Stimulated activated naive CD8-positive, alpha-beta T cell treated with anti-CD3 and anti-CD28 coated beads, Interleukin-15, Interleukin-2, amounts not matched to agents 100 U/mL and 50 U/mL, for 24 hours (primary cell): Measurements from ENCODE around the gene TMEM163.
"Not testable (repeated sequence)": the region's sequence is repeated elsewhere in the genome, so short reads cannot be mapped to it uniquely, and the experiment has no call there.

Source experiments
- ATAC-seq: fragments of 150-1000 bp; cut with Tn5 transposase; one replicate; pipeline ENCODE4 v1.10.0; 2021
- DNase-seq: peaks from one replicate; pipeline ENCODE4 v3.0.0; 2021

The TMEM163 gene

DNA sequence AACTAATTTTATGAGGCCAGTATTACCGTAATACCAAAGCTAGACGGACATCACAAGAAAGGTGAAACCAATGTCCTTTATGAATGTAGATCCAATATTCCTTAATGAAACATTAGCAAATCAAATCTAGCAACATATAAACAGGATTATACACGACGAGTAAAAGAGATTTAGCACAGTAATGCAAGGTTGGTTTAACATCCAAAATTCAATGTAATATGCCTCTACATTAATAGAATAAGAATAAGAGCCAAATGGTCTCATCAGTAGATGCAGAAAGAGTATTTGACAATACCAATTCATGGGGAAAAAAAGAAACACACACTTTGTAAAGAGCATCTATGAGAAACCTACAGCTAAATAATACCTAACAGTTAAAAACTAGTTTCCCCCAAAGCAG, 99.5 kb downstream of the TMEM163 start:
- DNase-seq (no peak), ATAC-seq (no peak)

DNA sequence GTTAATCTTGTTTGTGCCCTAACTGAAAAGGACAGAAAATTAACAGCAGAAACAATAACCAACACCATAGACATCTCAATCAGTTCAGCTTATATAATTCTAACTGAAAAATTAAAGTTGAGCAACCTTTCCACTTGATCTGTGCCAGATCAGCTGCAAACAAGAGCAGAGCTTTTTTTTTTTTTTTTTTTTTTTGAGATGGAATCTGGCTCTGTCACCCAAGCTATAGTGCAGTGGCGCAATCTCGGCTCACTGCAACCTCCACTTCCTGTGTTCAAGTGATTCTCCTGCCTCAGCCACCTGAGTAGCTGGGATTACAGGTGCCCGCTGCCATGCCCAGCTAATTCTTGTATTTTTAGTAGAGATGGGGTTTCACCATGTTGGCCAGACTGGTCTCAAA, 103.3 kb downstream of the TMEM163 start:
- not testable (repeated sequence) for DNase-seq, ATAC-seq

DNA sequence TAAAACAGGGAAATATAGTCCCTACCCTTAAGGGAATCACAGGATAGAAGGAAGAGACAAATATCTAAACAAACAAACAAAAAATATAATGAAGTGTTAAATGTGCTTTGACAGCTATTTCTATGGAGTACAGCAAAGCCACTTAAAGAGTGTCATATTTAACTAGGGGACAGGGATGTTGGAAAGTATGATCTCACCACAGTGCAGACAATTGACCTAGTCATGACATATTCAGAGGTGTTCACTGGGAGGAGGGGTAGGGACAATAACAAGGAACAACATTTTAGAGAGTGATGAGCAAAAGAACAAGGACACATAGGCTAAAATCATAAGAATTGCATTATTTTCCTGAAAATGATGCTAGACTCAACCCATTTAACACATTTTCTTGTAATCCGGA, 107.5 kb downstream of the TMEM163 start:
- no peak for DNase-seq
- no peak for ATAC-seq

DNA sequence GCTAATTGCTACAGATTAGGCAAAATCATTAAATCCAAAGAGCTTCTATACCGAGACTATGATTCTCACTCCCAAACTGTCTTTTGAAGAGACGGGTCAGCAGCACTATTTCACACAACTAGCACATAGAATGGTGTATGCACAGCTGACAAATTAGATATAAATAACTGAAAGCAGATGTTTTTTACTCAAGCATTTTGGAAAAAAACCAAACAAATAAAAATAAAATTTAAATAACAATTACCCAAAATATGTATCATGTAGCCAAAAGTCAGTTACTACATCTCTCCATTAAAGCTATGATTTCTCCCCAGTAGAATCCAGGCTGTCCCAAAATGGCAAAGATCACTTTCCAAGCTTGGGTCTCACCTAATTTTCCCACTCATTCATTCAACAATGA, 107.9 kb downstream of the TMEM163 start:
- DNase-seq (no peak), ATAC-seq (no peak)

DNA sequence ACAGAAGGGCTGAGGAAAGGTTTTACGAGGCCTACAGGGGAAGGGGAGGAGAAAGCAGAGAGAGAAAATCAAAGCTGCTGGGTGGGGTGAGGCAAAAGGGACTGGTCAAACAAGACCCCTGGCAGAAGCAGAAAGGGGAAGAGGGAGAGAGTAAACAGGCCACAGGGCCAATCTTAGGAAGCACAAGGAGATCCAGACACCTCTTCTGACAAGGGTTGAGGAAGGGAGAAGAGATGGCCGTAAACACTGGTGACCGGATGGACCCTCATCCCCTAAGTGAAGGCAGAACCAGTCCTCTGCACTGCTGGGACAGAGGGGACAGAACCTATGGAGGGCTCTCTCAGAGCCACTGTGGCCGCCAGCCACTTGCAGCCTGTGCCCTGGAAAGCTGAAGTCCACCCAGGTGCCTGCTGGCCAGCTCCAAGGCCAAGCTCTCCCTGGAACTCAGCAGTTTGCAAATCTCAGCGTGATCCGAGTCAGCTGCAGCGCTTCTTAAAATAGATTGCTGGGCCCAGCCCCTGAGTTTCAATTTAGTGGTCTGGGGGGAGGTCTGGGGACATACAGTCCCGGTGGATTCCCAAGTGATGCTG, 108.8 kb downstream of the TMEM163 start:
- no peak for ATAC-seq
- no peak for DNase-seq

DNA sequence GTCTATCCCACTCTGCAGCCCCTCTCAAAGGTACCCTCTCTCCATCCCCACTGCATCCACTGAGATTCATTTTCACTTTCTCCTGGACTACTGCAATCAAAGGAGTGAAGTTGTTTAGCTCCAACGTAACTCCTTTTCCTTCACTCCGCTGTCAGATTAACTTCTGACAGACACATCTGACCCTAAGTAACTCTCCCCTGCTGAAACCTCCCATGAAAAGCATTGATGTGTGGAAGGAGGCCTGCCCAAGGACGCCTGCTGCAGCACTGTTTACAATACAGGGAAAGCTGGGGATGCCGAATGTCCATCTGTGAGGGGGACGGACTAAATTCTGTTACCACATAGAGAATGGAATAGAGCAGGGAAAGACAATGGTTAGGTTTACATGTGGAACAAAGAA, 114.8 kb downstream of the TMEM163 start:
- ATAC-seq: no peak
- no peak for DNase-seq

DNA sequence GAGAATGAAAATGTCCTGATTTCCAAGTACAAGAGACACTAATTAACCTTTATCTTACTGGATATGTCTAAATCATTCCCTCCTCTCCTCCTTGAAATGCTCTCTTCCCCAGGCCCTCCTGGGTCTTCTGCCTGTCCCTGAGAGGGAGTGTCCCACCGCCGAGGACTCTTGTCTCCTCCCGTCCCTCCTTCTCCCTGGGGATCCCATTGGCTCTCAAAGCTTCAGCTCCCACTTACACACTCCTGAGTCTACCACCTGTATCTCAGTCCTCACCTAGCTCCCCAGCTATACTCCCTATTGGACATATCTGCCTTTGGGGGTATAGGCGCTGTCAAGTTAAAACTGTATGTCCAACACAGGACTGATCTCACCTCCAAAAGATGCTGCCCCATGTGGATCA, 116.1 kb downstream of the TMEM163 start:
- no peak for DNase-seq
- ATAC-seq: no peak

DNA sequence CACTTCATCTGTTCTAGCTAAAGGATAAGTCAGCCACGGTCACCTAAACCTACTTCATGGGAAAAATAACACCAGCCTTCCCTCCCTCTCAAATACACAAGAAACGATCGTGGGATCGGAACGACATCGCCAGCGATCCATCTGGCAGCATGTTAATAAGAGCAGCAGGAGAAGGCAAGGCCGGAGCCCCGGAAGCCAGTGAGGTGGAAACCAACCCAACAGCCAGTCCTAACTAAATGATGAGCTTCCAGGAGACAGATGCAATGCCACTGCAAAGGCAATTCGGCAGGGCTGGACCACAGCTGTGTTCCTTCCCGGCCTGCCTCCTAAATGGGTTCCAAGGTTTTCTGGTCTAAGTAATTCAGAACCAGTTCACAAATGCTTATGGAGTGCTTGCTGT, 117.5 kb downstream of the TMEM163 start:
- no peak for ATAC-seq
- DNase-seq: no peak

DNA sequence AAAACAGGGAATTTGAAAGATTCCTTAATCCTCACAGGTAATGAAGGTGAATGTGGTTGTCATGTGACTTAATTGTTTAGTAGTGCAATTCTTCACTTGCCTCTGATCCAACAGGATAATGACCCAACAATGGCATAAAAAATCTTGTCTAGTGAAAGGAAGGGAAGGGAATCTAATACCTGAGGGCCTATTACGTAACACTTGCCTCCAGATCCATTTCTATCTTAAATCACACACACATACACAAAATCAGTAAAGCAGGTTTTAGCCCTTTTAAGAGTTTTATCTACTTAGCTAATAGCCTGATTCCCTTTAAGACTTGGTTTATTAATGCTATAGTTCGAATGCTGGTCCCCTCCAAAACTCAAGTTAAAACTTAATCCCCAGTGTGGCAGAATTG, 118.6 kb downstream of the TMEM163 start:
- DNase-seq: no peak
- ATAC-seq: no peak

DNA sequence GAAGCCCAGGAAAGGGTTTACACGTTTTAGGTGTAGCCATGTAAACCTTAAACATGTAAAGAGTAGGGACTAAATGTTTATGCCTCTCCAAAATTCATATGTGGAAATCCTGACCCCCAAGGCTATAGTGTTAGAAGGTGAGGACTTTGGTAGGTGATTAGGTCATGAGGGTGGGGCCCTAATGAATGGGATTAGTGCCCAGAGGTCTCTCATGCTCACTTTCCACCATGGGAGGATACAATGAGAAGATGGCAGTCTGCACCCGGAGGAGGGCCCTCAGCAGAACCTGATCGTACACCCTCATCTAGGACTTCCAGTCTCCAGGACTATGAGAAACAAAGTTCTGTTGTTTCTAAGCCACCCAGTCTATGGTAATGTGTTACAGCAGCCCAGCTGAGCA, 119.6 kb downstream of the TMEM163 start:
- no peak for ATAC-seq

DNA sequence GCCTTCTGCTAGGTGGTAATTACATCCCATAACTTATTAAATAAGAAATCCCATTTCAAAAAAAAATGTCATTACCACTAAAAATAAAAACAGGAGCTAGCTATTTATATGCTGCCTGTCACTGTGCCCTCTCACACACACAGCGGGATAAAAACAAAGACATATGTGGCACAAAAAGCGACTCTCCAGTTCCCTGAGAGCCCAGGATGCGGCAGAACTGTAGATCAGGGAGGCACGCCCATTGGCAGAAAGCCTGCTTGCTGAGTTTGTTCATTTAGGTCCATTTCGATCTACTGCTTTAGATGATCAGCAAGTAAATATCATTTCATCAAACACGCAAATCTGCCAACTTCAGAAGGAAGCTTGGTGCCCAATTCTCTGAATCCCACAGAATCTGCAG, 124.4 kb downstream of the TMEM163 start:
- DNase-seq: no peak
- no peak for ATAC-seq

More for the DNA sequence above, 119.6 kb downstream of the TMEM163 start:
- DNase-seq: no peak

DNA sequence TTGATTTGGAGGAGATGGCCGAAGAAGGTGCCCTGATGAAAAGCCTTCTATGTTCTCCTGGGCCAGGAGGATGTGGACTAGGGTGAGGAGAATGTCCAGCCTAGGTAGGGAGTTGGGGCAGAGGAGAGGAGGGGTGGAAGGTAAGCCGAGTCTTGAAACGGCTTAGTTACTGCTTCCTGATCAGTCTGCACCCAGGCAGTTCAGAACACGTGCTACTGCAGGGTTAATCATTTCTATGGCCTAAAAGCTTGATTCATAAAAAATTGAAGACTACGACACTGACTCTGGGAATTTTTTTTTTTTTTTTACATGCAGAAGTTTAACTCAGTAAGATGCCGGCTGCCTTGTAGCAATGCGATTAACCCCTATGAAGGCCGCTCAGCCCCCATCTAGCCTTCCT, 125.3 kb downstream of the TMEM163 start:
- ATAC-seq (no peak), DNase-seq (no peak)

DNA sequence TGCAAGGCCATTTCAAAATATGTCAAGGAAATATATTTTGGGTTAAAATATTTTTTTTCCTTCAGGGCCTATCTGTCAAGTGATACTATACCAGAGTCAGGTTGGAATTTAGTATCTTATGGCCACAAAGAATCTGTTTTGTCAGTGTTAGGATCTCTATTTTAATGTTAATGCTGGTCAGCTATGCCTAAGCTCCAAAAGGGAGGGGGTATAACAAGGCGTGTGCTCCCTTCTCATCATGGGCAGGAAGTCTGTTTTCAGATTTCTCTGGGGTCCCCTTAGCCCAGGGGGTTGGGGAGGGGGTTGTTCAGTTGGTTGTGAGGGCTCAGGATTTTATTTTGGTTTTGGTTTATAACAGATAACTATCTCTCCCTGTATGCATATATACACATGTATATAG, 126.4 kb downstream of the TMEM163 start:
- ATAC-seq: no peak
- DNase-seq: no peak

DNA sequence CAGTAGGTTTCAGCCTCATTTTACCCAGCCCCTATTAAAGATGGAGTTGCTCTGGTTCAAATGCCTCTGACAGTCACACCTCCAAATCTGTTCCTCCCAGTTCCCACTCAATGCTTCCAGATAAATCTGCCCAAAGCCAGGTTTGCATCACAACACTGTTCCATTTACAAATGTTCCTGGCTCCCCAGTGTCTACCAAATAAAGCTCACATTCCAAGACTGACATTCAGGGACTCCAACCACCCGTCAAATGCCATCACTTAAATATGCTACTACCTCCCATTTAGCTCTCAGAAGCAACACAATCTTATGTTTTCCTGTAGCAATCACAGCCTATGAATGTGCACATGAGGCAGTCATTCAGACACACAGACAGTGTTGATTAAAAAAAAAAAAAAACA, 127.3 kb downstream of the TMEM163 start:
- ATAC-seq (no peak), DNase-seq (no peak)

DNA sequence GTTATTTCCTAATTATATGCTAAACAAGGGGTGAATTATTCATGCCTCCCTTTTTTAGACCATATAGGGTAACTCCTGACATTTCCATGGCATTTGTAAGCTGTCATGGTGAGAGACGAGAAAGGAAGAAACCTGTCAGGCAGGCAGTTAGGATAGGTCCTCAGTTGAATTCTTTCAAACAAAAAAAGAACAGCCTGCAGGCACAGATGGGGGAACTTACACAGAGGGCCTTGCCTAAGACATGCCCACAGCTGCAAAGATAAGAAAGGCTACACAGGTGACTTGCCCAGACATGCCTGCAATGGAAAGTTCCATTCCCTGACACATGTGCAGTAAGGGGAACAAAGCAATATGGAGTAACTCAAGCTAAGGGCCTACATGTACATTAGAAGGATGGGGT, 128.1 kb downstream of the TMEM163 start:
- ATAC-seq: no peak
- no peak for DNase-seq

DNA sequence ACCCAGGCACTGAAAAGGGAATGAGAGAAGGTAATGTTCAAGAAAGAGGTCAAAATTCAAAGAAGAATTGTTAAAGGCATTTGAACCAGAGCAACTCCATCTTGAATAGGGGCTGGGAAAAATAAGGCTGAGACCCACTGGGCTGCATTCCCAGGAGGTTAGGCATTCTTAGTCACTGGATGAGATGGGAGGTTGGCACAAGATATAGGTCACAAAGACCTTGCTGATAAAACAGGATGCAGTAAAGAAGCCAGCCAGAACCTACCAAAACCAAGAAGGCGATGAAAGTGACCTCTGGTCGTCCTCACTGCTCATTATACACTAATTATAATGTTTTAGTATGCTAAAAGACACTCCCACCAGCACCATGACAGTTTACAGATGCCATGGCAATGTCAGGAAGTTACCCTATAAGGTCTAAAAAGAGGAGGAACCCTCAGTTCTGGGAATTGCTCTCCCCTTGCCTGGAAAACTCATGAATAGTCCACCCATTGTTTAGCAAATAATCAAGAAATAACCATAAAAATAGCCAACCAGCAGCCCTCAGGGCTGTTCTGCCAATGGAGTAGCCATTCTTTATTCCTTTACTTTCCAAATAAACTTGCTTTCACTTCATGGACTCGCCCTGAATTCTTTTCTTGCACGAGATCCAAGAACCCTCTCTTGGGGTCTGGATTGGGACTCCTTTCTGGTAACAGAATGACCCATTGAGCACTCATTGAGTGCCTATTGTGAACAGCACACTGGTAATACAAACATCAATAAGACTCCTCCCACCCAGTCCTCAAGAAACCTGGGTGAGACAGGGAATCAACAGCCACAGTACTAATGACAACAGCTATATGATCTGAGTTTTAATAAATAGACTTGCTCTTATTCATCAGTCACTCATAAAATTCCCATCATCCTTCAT, 129.4 kb downstream of the TMEM163 start:
- ATAC-seq, DNase-seq: not testable (repeated sequence)

DNA sequence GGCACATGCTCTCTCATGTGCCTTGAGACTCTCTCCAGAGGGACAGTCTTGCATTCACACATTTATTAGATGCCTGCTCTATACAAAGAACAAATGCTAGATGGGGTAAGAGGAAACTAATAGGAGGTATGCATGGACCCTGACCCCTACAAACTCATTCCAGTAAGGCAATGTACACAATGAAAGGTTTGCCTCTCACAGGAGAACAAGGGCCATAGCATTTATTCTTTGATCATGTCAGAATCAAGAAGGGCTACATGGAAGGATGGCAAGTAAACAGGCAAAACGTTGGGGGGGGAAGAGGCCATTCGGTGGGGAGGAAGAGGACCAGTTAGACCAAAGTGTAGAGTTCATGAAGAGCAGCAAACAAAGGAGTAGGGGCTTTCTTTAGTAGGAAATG, 130.2 kb downstream of the TMEM163 start:
- ATAC-seq (no peak), DNase-seq (no peak)

DNA sequence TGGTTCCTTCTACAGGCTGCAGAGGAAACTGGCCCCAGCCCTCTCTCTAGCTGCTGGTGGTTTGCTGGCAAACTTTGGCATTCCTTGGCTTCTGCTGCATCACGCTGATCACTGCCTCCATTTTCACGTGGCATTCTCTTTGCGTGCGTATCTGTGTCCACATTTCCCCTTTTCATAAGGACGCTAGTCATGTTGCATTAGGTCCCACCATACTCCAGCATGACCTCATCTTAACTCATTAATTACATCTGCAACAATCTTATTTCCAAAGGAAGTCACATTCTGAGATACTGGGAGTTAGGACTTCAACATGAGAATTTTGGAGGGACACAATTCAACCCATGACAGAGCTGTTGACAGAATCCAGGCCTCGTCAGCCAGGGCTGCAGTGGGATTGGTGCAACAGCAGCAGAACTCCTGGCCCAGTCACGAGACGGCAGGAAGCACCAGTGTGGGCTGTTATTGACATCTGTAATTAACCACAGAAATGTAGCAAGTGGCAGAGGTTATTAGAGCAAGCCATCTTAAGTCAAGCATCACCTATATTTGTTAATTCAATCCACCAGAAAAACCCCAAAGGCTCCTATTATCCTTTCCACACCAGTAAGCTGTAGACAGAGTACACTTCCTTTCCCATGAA, 132.4 kb downstream of the TMEM163 start:
- DNase-seq: no peak
- no peak for ATAC-seq

DNA sequence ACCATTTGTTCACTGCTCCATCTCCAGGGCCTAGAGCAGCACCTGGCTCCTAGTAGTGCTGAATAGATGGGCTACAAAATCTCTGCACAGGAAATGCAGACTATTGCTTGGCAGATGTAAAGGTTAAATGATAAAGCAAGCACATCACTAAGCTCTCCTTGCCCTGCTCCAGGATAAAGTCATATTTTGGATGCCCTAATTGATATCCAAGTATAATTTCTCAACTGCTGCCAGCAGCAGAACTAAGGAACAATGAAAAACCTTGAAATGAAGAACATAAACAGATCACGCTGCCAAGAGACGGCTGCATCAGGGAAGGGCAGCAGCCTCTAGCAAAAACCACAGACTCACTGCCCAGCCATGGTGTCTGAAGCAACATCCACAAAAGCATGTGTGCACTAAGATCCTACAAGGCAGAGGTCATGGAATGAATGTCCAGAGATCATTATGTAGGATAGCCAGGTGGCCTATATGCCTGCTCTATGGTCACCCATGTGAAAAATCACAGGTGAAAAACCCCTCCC, 134.7 kb downstream of the TMEM163 start:
- no peak for DNase-seq

DNA sequence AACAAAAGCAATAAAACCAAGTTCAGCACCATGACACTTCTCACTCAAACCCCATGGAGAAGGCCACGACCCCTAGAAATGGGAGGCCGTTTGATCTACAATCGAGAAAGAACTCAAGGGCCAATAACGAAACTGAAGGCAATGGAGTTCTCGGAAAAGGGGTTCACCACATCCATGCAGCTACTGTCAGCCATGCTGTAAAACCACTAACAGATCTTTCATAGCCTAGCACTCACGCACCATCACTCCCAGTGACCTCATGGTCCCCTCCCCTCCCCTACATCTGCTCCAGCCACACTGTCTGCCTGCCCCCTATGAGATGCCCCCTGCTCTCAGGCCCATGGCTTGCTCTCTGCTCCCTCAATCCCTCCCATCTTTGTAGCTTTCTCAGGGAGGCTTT, 135.3 kb downstream of the TMEM163 start:
- ATAC-seq: no peak
- no peak for DNase-seq

More for the DNA sequence above, 134.7 kb downstream of the TMEM163 start:
- no peak for ATAC-seq

DNA sequence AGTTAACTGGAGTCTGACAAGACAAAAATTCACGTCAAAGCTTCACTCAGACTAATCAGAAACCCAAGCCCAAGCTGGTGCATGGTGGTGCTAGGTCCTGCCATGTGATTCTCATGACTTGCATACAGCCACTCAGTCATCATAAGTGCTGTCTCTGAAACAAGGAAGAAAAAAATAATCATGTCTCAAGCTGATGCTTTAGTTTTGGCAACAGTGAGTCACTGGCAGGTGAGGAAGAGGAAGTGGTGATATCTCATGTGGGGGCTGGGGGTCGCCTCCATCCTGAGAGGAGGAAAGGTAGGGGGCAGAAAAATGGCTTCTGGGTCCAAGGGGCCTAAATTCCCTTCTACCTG, 136.3 kb downstream of the TMEM163 start:
- ATAC-seq: no peak
- no peak for DNase-seq

DNA sequence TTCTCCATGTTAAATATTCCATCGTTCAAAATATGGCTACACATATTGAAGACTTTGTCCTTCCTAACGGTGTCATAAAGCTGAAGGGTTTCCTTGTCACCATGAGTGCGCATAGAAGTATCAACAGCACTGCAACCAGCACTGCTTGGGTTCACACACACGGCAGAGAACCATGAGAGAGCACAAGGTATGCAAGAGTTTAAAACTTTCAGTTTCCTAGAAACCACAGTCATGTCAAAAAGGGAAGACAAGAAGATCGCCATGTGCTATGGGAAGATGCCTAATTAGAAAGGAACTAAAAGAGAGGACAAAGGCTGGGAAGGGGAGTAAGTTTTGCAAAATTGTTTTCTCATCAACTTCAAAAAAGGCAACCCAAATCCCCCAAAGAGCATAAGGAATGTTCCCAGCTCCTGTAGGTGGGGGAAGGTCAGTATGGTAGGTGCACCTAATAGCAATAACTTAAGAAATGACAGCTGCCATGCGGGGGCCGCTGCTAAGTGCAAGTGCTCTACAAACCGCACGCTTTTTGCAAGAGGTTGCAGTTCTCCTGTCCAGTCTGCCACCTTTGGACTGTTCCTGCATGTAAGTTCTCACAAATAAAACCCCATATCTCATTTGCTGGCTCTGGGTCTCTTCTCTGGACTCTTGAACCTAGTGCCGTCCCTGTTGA, 136.8 kb downstream of the TMEM163 start:
- no peak for DNase-seq
- no peak for ATAC-seq

DNA sequence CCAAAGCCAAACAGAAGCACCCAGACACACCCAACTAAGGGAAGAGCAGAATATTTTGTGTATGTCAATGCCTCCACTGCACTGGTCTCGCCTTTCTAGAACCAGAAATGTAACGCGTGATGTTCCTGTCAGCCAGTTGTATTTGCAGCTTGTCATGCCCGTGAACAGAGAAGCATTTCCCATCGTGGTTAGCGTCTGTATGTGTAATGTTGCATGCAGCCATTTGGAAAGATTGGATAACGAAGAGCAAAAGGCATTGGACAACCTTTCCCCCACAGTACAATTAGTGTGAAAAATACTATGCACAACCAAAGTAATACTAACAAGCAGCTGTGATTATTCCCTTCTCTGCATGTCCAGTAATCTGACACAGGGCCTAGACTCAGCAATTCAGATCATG, 140.5 kb downstream of the TMEM163 start:
- DNase-seq: no peak
- no peak for ATAC-seq
